ENCODE measurements around the gene POU6F2.
"Not testable (repeated sequence)": the region's sequence is repeated elsewhere in the genome, so short reads cannot be mapped to it uniquely, and the experiment has no call there.

The POU6F2 gene

DNA sequence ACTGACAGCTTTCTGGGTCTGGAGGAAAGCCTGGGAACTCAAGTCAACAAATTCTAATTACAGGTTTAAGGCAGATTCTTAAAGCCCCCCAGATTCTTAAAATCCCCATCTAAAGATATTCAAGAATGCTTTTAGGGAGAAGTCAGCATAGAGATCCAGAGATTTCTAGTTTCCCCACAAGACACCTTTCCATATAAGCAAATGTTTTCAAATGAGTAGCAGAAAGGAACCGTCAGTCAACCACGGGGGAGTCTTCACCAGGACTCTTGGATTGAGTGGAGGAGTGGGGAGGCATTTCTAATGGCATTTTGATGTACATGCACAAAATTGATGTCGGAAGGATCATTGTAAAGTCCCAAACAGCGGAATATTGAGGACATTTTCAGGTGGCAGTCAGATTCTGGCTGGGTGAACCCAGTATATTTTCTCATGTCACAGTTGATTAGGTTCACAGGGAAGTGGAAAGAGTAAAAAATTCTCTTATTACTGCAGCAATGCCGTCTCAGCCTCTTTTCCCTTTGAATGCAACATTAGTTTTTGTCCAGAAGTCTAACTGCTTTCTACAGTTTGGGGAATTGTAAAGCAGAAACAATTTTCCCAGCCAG lies 396.8 kb downstream of the POU6F2 start:
- Histone ChIP-seq H3K9ac (ENCODE audit: low read depth in 1 of 2, low read length in 2 of 2) (no peak overlapping the region), H3K27ac (ENCODE audit: low read depth in 2 of 2, low read length in 2 of 2) (no peak overlapping the region), H3K4me1 (ENCODE audit: control insufficient read depth in 2 of 2, insufficient read depth in 2 of 2, low read length in 2 of 2) (no peaks in the 10 kb centered on the region), H3K9me3 (ENCODE audit: control insufficient read depth in 2 of 2, low read length in 2 of 2) (no peaks in the 10 kb centered on the region), H3K36me3 (ENCODE audit: control insufficient read depth in 2 of 2, insufficient read depth in 2 of 2, low read length in 2 of 2) (no peaks in the 10 kb centered on the region), H3K4me3 (ENCODE audit: low read length in 2 of 2) (no peak overlapping the region), H3K27me3 (ENCODE audit: control insufficient read depth in 2 of 2, insufficient read depth in 2 of 2, low read length in 2 of 2) (no peaks in the 10 kb centered on the region)

DNA sequence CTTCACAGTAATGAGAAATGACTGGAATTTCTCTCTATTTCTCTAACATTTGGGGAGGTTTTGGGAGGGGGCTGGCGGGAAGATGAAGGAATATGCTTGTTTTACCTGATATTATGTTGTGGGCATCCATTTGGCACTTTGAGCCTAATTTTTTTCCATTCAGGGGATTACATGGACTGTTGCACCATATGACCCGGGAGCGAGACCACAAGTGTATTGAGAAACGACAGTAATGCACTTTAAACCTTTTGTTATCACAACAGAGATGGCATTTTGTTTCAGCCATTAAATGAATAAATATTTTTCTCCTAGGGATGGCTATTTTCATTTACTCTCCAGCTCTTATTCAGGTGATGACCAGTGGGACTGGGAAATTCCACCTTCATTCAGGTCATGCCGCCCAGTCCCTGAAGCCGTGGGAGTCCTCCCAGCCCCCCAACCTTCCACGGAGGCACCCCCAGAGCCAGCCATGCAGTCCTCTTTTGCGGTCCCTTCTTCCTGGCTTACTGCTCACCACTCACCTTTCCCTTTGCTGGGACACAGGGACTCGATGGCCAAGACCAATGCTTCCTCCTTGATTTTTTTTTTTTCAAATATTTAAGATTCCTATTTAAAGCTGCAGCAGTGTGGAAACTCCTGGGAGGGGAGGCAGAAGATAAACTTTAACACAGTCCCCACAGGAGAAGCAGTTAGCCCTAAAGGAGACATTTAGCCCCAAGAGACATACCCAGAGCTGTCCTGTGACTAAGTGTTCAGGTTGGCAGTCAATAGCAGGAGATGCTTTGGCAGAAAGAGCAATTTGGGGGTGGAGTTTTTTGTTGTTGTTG lies 397.6 kb downstream of the POU6F2 start:
- Histone ChIP-seq H3K27ac (ENCODE audit: low read depth in 2 of 2, low read length in 2 of 2) (no peak overlapping the region), H3K27me3 (ENCODE audit: control insufficient read depth in 2 of 2, insufficient read depth in 2 of 2, low read length in 2 of 2) (no peaks in the 10 kb centered on the region), H3K9me3 (ENCODE audit: control insufficient read depth in 2 of 2, low read length in 2 of 2) (no peaks in the 10 kb centered on the region), H3K36me3 (ENCODE audit: control insufficient read depth in 2 of 2, insufficient read depth in 2 of 2, low read length in 2 of 2) (no peaks in the 10 kb centered on the region), H3K9ac (ENCODE audit: low read depth in 1 of 2, low read length in 2 of 2) (no peak overlapping the region), H3K4me1 (ENCODE audit: control insufficient read depth in 2 of 2, insufficient read depth in 2 of 2, low read length in 2 of 2) (no peaks in the 10 kb centered on the region), H3K4me3 (ENCODE audit: low read length in 2 of 2) (no peak overlapping the region)

DNA sequence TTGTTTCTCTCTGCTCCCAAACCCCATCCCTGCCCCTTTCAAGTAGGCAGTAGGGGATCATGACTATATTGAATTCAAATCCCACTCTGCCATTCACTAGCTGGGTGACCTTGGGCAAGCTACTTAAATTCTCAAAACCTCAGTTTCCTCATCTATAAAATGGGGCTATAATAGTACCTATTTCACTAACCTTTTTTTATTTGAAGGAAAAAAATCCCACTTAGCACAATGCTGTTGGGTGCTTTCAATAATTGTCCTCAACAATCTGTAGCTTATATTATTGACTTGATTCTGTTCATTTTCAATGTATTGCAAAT lies 398.1 kb downstream of the POU6F2 start:
- Histone ChIP-seq H3K9me3 (ENCODE audit: control insufficient read depth in 2 of 2, low read length in 2 of 2) (no peaks in the 10 kb centered on the region), H3K36me3 (ENCODE audit: control insufficient read depth in 2 of 2, insufficient read depth in 2 of 2, low read length in 2 of 2) (no peaks in the 10 kb centered on the region), H3K9ac (ENCODE audit: low read depth in 1 of 2, low read length in 2 of 2) (no peak overlapping the region), H3K4me1 (ENCODE audit: control insufficient read depth in 2 of 2, insufficient read depth in 2 of 2, low read length in 2 of 2) (no peaks in the 10 kb centered on the region), H3K27me3 (ENCODE audit: control insufficient read depth in 2 of 2, insufficient read depth in 2 of 2, low read length in 2 of 2) (no peaks in the 10 kb centered on the region), H3K27ac (ENCODE audit: low read depth in 2 of 2, low read length in 2 of 2) (no peak overlapping the region), H3K4me3 (ENCODE audit: low read length in 2 of 2) (no peak overlapping the region)

DNA sequence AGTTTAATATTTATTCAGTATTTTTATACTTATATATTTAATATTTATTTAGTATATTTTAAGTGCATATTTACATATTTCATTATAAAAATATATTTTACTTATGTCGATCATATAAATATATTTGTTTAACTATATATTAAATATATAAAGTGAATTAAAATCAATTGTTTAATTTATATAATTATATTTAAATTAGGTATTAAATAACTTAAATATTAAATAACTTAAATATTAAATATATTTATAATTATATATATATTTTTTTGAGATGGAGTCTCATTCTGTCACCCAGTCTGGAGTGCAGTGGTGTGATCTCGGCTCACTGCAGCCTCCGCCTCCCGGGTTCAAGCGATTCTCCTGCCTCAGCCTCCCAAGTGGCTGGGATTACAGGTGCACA lies 399.2 kb downstream of the POU6F2 start:
- not testable (repeated sequence) for H3K9me3 ChIP-seq (ENCODE audit: control insufficient read depth in 2 of 2, low read length in 2 of 2); H3K4me1 ChIP-seq (ENCODE audit: control insufficient read depth in 2 of 2, insufficient read depth in 2 of 2, low read length in 2 of 2); H3K9ac ChIP-seq (ENCODE audit: low read depth in 1 of 2, low read length in 2 of 2); H3K36me3 ChIP-seq (ENCODE audit: control insufficient read depth in 2 of 2, insufficient read depth in 2 of 2, low read length in 2 of 2); H3K4me3 ChIP-seq (ENCODE audit: low read length in 2 of 2); H3K27me3 ChIP-seq (ENCODE audit: control insufficient read depth in 2 of 2, insufficient read depth in 2 of 2, low read length in 2 of 2); H3K27ac ChIP-seq (ENCODE audit: low read depth in 2 of 2, low read length in 2 of 2)

DNA sequence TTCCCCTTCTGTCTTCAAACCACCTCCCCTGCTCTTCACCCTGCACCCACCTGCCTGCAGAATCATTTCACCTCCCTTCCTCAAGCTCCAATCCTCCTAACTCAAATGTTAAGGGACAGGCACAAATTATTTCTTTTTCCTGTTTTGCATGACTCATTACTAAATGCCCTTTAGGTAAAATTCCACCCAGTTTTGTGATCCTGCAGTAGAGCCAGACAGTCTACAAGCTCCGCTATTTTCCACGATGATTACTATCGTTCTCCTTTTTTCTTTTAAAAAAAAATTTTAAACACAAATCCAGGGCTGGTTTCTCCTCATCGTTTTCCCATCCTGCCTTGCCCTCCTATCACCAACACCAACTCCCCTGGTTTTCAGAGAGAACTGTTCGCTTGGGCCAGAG lies 401.7 kb downstream of the POU6F2 start:
- no peaks in the 10 kb centered on the region for H3K4me1 ChIP-seq (ENCODE audit: control insufficient read depth in 2 of 2, insufficient read depth in 2 of 2, low read length in 2 of 2)
- H3K4me3 ChIP-seq (ENCODE audit: low read length in 2 of 2): no peak overlapping the region
- H3K9me3 ChIP-seq (ENCODE audit: control insufficient read depth in 2 of 2, low read length in 2 of 2): no peaks in the 10 kb centered on the region
- H3K27me3 ChIP-seq (ENCODE audit: control insufficient read depth in 2 of 2, insufficient read depth in 2 of 2, low read length in 2 of 2): no peaks in the 10 kb centered on the region
- H3K27ac ChIP-seq (ENCODE audit: low read depth in 2 of 2, low read length in 2 of 2): no peak overlapping the region
- no peak overlapping the region for H3K9ac ChIP-seq (ENCODE audit: low read depth in 1 of 2, low read length in 2 of 2)
- H3K36me3 ChIP-seq (ENCODE audit: control insufficient read depth in 2 of 2, insufficient read depth in 2 of 2, low read length in 2 of 2): no peaks in the 10 kb centered on the region

DNA sequence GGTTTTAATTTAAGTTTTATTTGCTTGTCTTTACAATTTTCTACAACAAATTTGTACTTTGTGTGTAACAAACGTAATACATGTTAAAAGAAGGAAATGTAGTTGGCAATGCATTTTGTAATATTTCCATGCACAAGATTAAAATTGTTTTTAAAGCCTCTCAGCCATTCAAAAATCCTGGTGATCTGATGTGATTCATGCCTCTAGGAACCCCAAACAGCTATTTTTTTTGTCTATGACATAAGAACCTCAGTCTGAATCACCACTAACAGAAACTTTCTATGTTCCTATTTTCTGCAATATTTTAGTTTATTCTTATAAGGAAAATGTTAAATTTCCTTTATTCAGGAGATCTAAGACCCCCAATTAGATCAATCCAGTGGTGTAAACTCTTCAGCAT lies 405.4 kb downstream of the POU6F2 start:
- Histone ChIP-seq H3K4me1 (ENCODE audit: control insufficient read depth in 2 of 2, insufficient read depth in 2 of 2, low read length in 2 of 2) (no peaks in the 10 kb centered on the region), H3K36me3 (ENCODE audit: control insufficient read depth in 2 of 2, insufficient read depth in 2 of 2, low read length in 2 of 2) (no peaks in the 10 kb centered on the region), H3K9ac (ENCODE audit: low read depth in 1 of 2, low read length in 2 of 2) (no peak overlapping the region), H3K27ac (ENCODE audit: low read depth in 2 of 2, low read length in 2 of 2) (no peak overlapping the region), H3K9me3 (ENCODE audit: control insufficient read depth in 2 of 2, low read length in 2 of 2) (no peaks in the 10 kb centered on the region), H3K4me3 (ENCODE audit: low read length in 2 of 2) (no peak overlapping the region), H3K27me3 (ENCODE audit: control insufficient read depth in 2 of 2, insufficient read depth in 2 of 2, low read length in 2 of 2) (no peaks in the 10 kb centered on the region)

DNA sequence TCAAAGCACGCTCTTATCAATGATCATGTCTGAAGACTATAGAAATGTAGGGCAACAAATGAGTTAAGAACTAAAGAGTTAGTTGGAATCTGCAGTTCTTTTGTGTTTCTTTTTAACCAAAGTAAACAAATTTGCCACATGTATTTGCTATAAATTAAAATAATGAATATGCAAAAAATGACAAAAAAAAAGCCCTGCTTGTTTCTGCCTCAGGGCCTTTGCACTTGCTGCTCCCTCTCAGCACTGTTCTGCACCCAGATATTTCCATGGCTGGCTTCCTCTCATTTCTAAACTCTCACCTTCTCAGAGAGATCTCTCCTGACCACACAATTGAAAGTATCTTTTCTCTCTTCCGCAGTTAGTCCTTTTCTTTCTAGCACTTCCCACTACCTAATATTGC lies 406.7 kb downstream of the POU6F2 start:
- H3K4me1 ChIP-seq (ENCODE audit: control insufficient read depth in 2 of 2, insufficient read depth in 2 of 2, low read length in 2 of 2): no peaks in the 10 kb centered on the region
- no peaks in the 10 kb centered on the region for H3K27me3 ChIP-seq (ENCODE audit: control insufficient read depth in 2 of 2, insufficient read depth in 2 of 2, low read length in 2 of 2)
- no peak overlapping the region for H3K4me3 ChIP-seq (ENCODE audit: low read length in 2 of 2)
- H3K9ac ChIP-seq (ENCODE audit: low read depth in 1 of 2, low read length in 2 of 2): no peak overlapping the region
- no peaks in the 10 kb centered on the region for H3K9me3 ChIP-seq (ENCODE audit: control insufficient read depth in 2 of 2, low read length in 2 of 2)
- no peak overlapping the region for H3K27ac ChIP-seq (ENCODE audit: low read depth in 2 of 2, low read length in 2 of 2)
- H3K36me3 ChIP-seq (ENCODE audit: control insufficient read depth in 2 of 2, insufficient read depth in 2 of 2, low read length in 2 of 2): no peaks in the 10 kb centered on the region

DNA sequence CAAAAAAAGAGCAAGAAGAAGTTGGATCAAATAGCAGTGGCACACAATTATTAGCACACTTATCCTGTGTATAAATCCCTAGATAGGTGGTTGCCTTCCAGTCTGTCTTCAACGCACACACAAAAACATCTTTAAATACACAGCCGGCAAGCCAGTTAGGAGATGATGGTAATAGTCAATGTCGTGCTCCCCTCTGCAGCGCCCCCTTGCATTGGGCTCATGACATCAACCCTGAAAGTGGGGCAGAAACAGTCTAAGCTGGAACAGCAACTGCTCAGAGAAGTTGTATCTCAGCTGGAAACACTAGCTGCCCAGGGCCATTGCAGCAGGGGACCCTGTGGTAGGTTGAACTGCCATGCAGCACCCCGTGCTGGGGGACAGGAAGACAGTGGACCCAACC lies 409.0 kb downstream of the POU6F2 start:
- Histone ChIP-seq H3K4me1 (ENCODE audit: control insufficient read depth in 2 of 2, insufficient read depth in 2 of 2, low read length in 2 of 2) (no peaks in the 10 kb centered on the region), H3K36me3 (ENCODE audit: control insufficient read depth in 2 of 2, insufficient read depth in 2 of 2, low read length in 2 of 2) (no peaks in the 10 kb centered on the region), H3K9me3 (ENCODE audit: control insufficient read depth in 2 of 2, low read length in 2 of 2) (no peaks in the 10 kb centered on the region), H3K27me3 (ENCODE audit: control insufficient read depth in 2 of 2, insufficient read depth in 2 of 2, low read length in 2 of 2) (no peaks in the 10 kb centered on the region), H3K4me3 (ENCODE audit: low read length in 2 of 2) (no peak overlapping the region), H3K9ac (ENCODE audit: low read depth in 1 of 2, low read length in 2 of 2) (no peak overlapping the region), H3K27ac (ENCODE audit: low read depth in 2 of 2, low read length in 2 of 2) (no peak overlapping the region)

DNA sequence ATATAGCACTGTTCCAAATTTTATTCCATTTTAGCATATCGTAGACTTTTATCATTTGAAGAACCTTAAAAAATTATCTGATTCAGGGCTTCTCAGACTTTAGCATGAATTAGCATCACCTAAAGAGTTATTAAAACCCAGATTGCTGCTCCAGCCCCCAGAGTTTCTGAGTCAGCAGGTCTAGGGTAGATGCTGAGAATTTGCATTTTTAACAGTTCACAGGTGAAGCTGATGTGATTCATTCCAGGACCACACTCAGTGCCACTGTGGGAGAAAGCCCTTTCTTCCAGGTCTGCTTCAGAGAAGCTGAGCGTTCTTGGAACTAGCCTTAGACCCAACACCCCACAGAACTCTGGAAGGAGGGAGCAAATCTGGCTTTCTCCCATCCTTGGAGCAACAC lies 414.4 kb downstream of the POU6F2 start:
- Histone ChIP-seq H3K9me3 (ENCODE audit: control insufficient read depth in 2 of 2, low read length in 2 of 2) (no peaks in the 10 kb centered on the region), H3K4me3 (ENCODE audit: low read length in 2 of 2) (no peak overlapping the region), H3K27me3 (ENCODE audit: control insufficient read depth in 2 of 2, insufficient read depth in 2 of 2, low read length in 2 of 2) (no peaks in the 10 kb centered on the region), H3K9ac (ENCODE audit: low read depth in 1 of 2, low read length in 2 of 2) (no peak overlapping the region), H3K27ac (ENCODE audit: low read depth in 2 of 2, low read length in 2 of 2) (no peak overlapping the region), H3K36me3 (ENCODE audit: control insufficient read depth in 2 of 2, insufficient read depth in 2 of 2, low read length in 2 of 2) (no peaks in the 10 kb centered on the region), H3K4me1 (ENCODE audit: control insufficient read depth in 2 of 2, insufficient read depth in 2 of 2, low read length in 2 of 2) (no peaks in the 10 kb centered on the region)

DNA sequence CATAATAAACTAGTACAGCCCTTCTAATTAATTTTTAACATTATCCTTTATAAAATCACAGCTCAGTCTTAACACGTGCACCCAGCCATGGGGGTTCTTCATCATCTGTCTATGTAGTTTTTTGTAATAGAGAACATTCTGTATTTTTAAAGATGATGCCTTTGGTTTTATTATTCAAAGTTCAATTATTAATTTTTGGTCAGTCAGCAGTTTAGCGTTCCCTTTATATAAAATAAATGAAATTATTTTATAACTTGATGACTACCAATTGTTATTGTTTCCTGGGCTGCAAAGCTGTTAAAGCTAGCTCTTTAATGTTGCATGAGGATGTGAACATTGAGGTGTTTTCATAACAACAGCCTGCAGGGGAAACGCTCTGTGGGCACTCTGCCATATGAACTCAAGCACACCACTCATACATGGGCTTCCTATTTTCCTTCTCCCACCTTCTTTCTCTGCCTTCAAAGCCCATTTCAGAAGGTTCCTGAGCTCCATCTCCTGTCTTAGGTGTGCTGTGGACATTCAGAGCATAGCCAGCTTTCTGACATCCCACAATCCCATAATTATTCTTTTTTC lies 416.5 kb downstream of the POU6F2 start:
- no peak overlapping the region for H3K4me3 ChIP-seq (ENCODE audit: low read length in 2 of 2)
- H3K4me1 ChIP-seq (ENCODE audit: control insufficient read depth in 2 of 2, insufficient read depth in 2 of 2, low read length in 2 of 2): no peaks in the 10 kb centered on the region
- H3K9ac ChIP-seq (ENCODE audit: low read depth in 1 of 2, low read length in 2 of 2): no peak overlapping the region
- no peaks in the 10 kb centered on the region for H3K36me3 ChIP-seq (ENCODE audit: control insufficient read depth in 2 of 2, insufficient read depth in 2 of 2, low read length in 2 of 2)
- H3K27me3 ChIP-seq (ENCODE audit: control insufficient read depth in 2 of 2, insufficient read depth in 2 of 2, low read length in 2 of 2): no peaks in the 10 kb centered on the region
- H3K9me3 ChIP-seq (ENCODE audit: control insufficient read depth in 2 of 2, low read length in 2 of 2): no peaks in the 10 kb centered on the region
- H3K27ac ChIP-seq (ENCODE audit: low read depth in 2 of 2, low read length in 2 of 2): no peak overlapping the region
